Mesothelial cell of epicardium (in vitro differentiated cells): ENCODE measurements around the gene PRR7. TPM values are rescaled to one million over a fixed set of nuclear protein-coding genes. Genes with fewer than 3 reads are reported as not detected.

Experiments used
- DNase-seq, 2 experiments: peaks; one replicate each; pipeline ENCODE4 v3.0.0; 2021; ENCODE audit warnings: low spot score in 2 of 2; ENCODE audit not compliant: unreplicated experiment in 2 of 2
- H3K27ac Mint-ChIP-seq: 2 replicates; pipeline ENCODE4 v1.8.0; 2021; ENCODE audit warnings: mixed read lengths
- H3K27me3 Mint-ChIP-seq: 2 replicates; pipeline ENCODE4 v1.8.0; 2021; ENCODE audit warnings: low read depth, mixed read lengths
- H3K36me3 Mint-ChIP-seq: 2 replicates; pipeline ENCODE4 v1.8.0; 2021; ENCODE audit warnings: mixed read lengths
- H3K4me1 Mint-ChIP-seq: 2 replicates; pipeline ENCODE4 v1.8.0; 2021; ENCODE audit warnings: mixed read lengths
- H3K4me3 Mint-ChIP-seq: 2 replicates; pipeline ENCODE4 v1.8.0; 2021; ENCODE audit warnings: mild to moderate bottlenecking, moderate library complexity, mixed read lengths
- H3K9me3 Mint-ChIP-seq: 2 replicates; pipeline ENCODE4 v1.8.0; 2021; ENCODE audit warnings: mixed read lengths
- total RNA-seq: library from RNA; stranded (reverse); gene quantifications from 3 replicates; pipeline ENCODE4 v1.2.1, GENCODE V29; 2021
- TF ChIP-seq, protein P1 (sequence below): fragments of 200-600 bp; sonication (generic); IDR thresholded peaks from one replicate; pipeline ENCODE4 v1.5.0; 2021; ENCODE audit warnings: antibody characterized with exemption; ENCODE audit not compliant: unreplicated experiment

Gene PRR7
- total RNA-seq, 1 donor from 2014 or later: 5.9 TPM

DNA sequence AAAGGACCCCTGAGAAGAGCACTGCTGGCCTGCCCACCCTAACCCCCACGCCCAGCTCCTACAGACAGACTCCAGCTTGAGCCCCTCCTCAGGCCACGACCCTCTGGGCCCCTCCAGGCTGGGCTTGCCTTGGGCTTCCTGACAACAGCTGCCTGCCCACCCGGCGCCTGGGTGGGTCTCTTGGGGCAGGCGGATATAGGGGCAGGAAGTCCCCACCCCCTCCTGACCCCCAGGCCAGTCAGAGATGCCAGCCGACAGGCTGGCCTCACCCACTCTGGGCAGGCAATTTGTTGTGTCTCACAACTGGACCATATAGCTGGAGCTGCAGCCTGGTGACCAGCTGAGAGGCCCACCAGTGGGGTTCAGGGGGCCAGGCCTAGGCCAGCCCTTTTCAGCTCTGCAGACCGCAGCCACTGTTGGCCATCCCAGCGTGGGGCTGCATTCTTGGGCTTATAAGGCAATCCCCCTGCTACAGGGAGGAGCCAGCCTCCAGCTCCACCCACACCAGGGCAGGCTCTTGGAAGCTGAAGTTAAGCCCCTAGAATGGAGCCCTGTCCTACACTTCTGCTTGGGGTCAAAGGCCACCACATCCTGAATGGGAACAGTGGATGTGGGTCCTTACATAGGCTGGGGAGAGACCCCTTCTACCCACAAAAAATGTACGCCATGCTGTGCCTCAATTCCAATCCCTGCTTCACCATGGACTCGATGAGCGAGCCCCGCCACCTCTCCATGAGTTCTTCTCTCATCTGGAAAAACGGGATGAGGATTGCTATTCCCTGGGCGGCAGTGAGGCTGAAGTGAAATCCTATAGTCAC is 48.8 kb downstream of the PRR7 start:
- peaks cover 64% of the 10 kb centered on the region for H3K4me1 Mint-ChIP-seq
- no peaks in the 10 kb centered on the region for H3K9me3 Mint-ChIP-seq
- no peaks in the 10 kb centered on the region for H3K27me3 Mint-ChIP-seq
- H3K27ac Mint-ChIP-seq: peak overlapping the region; percentile 96
- peaks cover 13% of the 10 kb centered on the region for H3K36me3 Mint-ChIP-seq
- TF ChIP-seq, protein P1, sequence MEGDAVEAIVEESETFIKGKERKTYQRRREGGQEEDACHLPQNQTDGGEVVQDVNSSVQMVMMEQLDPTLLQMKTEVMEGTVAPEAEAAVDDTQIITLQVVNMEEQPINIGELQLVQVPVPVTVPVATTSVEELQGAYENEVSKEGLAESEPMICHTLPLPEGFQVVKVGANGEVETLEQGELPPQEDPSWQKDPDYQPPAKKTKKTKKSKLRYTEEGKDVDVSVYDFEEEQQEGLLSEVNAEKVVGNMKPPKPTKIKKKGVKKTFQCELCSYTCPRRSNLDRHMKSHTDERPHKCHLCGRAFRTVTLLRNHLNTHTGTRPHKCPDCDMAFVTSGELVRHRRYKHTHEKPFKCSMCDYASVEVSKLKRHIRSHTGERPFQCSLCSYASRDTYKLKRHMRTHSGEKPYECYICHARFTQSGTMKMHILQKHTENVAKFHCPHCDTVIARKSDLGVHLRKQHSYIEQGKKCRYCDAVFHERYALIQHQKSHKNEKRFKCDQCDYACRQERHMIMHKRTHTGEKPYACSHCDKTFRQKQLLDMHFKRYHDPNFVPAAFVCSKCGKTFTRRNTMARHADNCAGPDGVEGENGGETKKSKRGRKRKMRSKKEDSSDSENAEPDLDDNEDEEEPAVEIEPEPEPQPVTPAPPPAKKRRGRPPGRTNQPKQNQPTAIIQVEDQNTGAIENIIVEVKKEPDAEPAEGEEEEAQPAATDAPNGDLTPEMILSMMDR: no peak
- no peak for DNase-seq
- H3K4me3 Mint-ChIP-seq: peak overlapping the region; percentile 74

DNA sequence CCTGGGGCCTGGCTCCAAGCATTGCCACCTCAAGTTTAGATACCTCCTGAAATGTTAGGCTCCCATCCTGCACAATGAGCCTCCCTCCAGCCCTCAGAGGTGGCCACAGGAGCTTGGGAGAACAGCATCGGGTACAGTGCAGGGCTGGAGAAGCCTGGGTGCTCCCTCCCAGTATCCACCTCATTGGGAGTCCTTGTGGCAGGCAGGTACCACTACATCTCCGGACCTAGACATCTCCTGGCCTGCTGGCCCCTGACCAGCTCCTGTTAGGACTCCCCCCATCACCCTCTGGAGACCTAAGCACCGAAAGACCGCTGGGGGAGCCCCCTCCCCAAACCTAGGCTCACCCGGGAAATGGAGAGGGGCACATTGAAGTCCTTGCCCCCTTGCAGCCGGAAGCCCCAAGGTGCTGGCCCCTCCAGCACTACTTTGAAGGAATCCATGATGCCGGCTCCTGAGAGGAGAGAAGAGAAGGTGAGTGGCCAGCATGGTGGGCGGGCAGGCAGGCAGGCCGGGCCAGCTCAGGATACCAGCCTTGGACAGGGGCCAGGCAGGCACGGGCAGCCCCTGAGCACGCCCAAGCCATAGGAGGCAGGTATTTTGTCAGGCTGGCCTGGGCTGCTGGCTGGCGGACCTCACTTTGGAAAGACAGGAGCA is 49.6 kb downstream of the PRR7 start:
- Mint-ChIP-seq H3K27ac (peak overlapping the region; percentile 96), H3K4me1 (peaks cover 67% of the 10 kb centered on the region)
- TF ChIP-seq, protein P1: peak; percentile 54

DNA sequence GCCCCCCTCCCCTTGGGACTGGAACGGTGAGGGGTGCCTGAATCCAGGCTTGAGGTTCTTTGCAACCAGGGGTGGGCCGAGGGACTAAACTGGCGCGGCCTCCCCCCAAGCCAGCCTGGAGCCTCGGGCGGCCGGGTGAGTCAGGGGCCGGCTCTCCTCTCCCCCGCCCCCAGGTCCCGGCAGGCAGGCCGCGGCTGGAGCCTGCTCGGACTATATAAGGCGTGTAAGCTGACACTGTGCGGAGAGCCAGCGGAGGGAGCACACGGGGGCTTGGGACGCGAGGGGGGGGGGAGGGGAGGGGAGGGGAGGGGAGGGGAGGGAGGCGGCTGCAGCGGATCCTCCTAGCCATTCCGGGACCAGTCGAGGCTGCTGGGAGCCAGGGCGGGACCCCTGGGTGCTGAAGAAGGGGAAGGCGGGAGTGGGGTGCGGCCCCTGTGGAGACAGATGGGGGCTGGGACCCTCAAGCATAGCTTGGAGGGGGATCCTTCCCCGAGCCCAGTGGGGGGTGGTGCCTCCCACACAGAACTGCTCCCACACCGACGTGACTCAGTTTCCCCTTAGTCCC is 50.2 kb downstream of the PRR7 start:
- Mint-ChIP-seq H3K4me3 (peak overlapping the region; percentile 74), H3K27ac (peak overlapping the region; percentile 96), H3K36me3 (peaks cover 10% of the 10 kb centered on the region), H3K9me3 (no peaks in the 10 kb centered on the region), H3K4me1 (peaks cover 65% of the 10 kb centered on the region), H3K27me3 (no peaks in the 10 kb centered on the region)
- DNase-seq: peak; percentile 71 to 77
- TF ChIP-seq, protein P1: no peak

More for the DNA sequence above, 49.6 kb downstream of the PRR7 start:
- no peaks in the 10 kb centered on the region for H3K27me3 Mint-ChIP-seq
- peak overlapping the region; percentile 74 for H3K4me3 Mint-ChIP-seq
- H3K9me3 Mint-ChIP-seq: no peaks in the 10 kb centered on the region
- peaks cover 12% of the 10 kb centered on the region for H3K36me3 Mint-ChIP-seq
- DNase-seq: no peak

DNA sequence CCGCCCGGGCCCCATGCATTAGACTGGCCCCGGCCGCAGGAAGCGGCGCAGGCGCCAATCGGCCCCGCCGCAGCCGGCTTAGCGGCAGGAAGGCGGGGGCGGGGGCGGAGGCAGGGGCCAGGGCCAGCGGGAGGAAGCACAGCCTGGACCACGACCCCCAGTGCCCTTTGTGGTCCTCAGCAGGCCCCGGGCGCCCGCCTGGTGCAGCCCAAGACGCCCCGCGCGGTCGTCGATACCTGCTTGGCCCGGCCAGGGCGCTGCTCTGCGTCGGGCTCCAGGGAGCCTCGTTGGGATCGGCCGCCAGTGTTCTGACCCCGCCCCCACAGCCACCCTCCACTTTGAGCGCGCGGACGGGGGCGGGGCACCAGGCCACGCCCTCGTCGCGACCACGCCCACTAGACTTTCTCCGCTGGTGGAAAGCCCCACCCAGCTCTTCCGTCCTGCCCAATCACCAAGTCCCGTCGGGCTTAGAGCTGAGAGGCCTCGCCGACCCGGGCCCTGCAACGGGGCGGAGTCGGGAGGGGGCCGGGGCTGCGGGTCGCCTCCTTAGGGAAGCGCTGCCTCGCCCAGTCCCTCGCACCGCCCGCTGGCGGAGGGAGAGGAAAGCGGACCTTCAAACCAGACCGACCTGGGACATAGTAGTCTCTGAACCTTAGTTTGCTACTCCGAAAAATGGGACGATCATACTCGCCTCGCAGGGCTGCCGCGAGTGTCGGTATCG is 50.8 kb downstream of the PRR7 start, which contains the start of gene PDLIM7:
Gene PDLIM7 (minus strand): TSS at position 313 of the 721 bp plus-strand sequence. CDS start 1,092 bp downstream, outside the sequence.
- DNase-seq: peak; percentile 92 to 98
- H3K36me3 Mint-ChIP-seq: peaks cover 9% of the 10 kb centered on the region
- H3K27me3 Mint-ChIP-seq: no peaks in the 10 kb centered on the region
- peak within 1 kb of the TSS; percentile 96 for H3K27ac Mint-ChIP-seq
- no peaks in the 10 kb centered on the region for H3K9me3 Mint-ChIP-seq
- TF ChIP-seq, protein P1: no peak
- peaks cover 64% of the 10 kb centered on the region for H3K4me1 Mint-ChIP-seq
- peak within 1 kb of the TSS; percentile 74 for H3K4me3 Mint-ChIP-seq
